ENCODE measurements around the gene ZNF426.
"Not testable (repeated sequence)": the region's sequence is repeated elsewhere in the genome, so short reads cannot be mapped to it uniquely, and the experiment has no call there.

Gene ZNF426

GRCh38 chr19:9538183-9539058 lies at the start of gene ZNF426:
TSS of gene ZNF426 (minus strand) at chr19:9538645. CDS start at chr19:9536232, 2,413 bp downstream.
- DNase-seq (ENCODE audit: low spot score) = peak; percentile 86

GRCh38 chr19:9586764-9587163 lies 48.3 kb upstream of the ZNF426 start:
- peak; percentile 69 for DNase-seq (ENCODE audit: low spot score)

- peak; percentile 85 for DNase-seq (ENCODE audit: low spot score)
Observed at GRCh38 chr19:9584073-9584833, 45.8 kb upstream of the ZNF426 start, which contains the start of gene ZNF121. TSS of gene ZNF121 (minus strand) at chr19:9584504. CDS start at chr19:9568097, 16,407 bp downstream.

GRCh38 chr19:9582081-9582725 lies 43.8 kb upstream of the ZNF426 start:
- DNase-seq (ENCODE audit: low spot score) = not testable (repeated sequence)

- DNase-seq (ENCODE audit: low spot score) = no peak
Observed at GRCh38 chr19:9580728-9581127, 42.3 kb upstream of the ZNF426 start.

- no peak for DNase-seq (ENCODE audit: low spot score)
Observed at GRCh38 chr19:9570255-9570654, 31.8 kb upstream of the ZNF426 start.

GRCh38 chr19:9566729-9567128 lies 28.3 kb upstream of the ZNF426 start:
- DNase-seq (ENCODE audit: low spot score) = no peak

GRCh38 chr19:9565900-9566705 lies 27.7 kb upstream of the ZNF426 start:
- no peak for DNase-seq (ENCODE audit: low spot score)

GRCh38 chr19:9552536-9553274 lies 14.3 kb upstream of the ZNF426 start:
- no peak for DNase-seq (ENCODE audit: low spot score)

GRCh38 chr19:9547870-9548269 lies 9.4 kb upstream of the ZNF426 start:
- no peak for DNase-seq (ENCODE audit: low spot score)

- not testable (repeated sequence) for DNase-seq (ENCODE audit: low spot score)
Observed at GRCh38 chr19:9541281-9541680, 2.8 kb upstream of the ZNF426 start.

GRCh38 chr19:9539921-9540320 lies 1.5 kb upstream of the ZNF426 start:
- not testable (repeated sequence) for DNase-seq (ENCODE audit: low spot score)

GRCh38 chr19:9539201-9539600 lies 756 bp upstream of the ZNF426 start:
- not testable (repeated sequence) for DNase-seq (ENCODE audit: low spot score)

- DNase-seq (ENCODE audit: low spot score) = no peak
Observed at GRCh38 chr19:9535934-9536333, 2.5 kb downstream of the ZNF426 start.

GRCh38 chr19:9531933-9532332 lies 6.5 kb downstream of the ZNF426 start:
- no peak for DNase-seq (ENCODE audit: low spot score)

GRCh38 chr19:9528757-9529336 lies 9.6 kb downstream of the ZNF426 start:
- no peak for DNase-seq (ENCODE audit: low spot score)

GRCh38 chr19:9523885-9524474 lies 14.5 kb downstream of the ZNF426 start:
- no peak for DNase-seq (ENCODE audit: low spot score)

GRCh38 chr19:9507285-9507684 lies 31.2 kb downstream of the ZNF426 start:
- DNase-seq (ENCODE audit: low spot score) = no peak

- DNase-seq (ENCODE audit: low spot score) = no peak
Observed at GRCh38 chr19:9500796-9501195, 37.6 kb downstream of the ZNF426 start.
